Uterus (tissue), 2 donors: ENCODE results near the gene SVEP1.

Experiments
- POLR2A ChIP-seq, 2 donors: fragments of 450-650 bp; IDR thresholded peaks; one replicate each; pipeline ENCODE4 v1.6.1; 2016; ENCODE audit warnings: antibody characterized with exemption in 2 of 2, mild to moderate bottlenecking in 1 of 2, moderate library complexity in 1 of 2
- TF ChIP-seq, protein P1 (sequence below), 4 experiments: fragments of 200-600 bp in 2 of 4; fragments of 450-650 bp in 2 of 4; sonication (generic) in 2 of 4; IDR thresholded peaks; one replicate each; pipeline ENCODE4 v1.5.1; 2016 to 2019; ENCODE audit warnings: antibody characterized with exemption in 4 of 4, mild to moderate bottlenecking in 2 of 4, moderate library complexity in 1 of 4

DNA sequence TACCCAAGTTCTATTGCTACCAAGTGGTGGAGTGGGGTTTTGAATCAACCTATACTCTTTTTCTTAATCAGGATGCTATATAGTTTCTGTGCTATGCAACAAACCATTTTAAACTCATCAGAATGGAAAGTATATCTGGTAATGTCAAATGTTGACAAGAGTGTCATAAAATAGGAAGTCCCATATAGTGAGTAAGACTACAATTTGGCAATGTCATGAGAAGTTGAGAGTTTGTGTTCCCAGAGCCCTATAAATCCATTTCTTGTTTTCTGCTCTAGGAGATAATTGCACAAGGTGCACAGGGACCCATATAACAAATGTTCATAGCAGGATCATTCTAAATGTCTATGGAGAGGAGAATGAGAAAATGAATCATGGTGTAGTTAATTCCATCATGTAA lies 132.1 kb downstream of the SVEP1 start:
- TF ChIP-seq, protein P1, sequence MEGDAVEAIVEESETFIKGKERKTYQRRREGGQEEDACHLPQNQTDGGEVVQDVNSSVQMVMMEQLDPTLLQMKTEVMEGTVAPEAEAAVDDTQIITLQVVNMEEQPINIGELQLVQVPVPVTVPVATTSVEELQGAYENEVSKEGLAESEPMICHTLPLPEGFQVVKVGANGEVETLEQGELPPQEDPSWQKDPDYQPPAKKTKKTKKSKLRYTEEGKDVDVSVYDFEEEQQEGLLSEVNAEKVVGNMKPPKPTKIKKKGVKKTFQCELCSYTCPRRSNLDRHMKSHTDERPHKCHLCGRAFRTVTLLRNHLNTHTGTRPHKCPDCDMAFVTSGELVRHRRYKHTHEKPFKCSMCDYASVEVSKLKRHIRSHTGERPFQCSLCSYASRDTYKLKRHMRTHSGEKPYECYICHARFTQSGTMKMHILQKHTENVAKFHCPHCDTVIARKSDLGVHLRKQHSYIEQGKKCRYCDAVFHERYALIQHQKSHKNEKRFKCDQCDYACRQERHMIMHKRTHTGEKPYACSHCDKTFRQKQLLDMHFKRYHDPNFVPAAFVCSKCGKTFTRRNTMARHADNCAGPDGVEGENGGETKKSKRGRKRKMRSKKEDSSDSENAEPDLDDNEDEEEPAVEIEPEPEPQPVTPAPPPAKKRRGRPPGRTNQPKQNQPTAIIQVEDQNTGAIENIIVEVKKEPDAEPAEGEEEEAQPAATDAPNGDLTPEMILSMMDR (IDR thresholded peaks at IDR 0.05) = no peak
- no peak for TF ChIP-seq POLR2A (IDR thresholded peaks at IDR 0.05)
